ENCODE results near the gene RNF187.

The RNF187 gene

DNA sequence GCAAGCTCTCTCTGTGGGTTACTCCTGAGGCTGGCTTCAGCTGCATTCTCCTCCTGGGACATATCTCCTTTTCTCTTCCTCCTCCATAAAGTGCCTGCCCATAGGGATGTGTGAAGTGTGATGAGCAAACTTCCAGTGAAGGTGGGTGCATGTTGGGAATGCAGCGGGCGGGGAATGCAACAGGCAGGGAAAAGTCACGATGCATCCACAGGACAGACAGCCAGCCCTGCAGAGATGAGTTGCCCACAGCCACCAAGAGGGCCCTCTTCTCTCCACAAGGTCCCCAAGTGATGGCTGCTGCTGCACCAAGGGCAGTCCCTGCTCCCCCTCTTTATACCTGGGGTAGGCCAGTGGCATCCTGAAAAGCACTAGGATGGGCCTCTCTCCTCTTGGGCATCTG, 33.6 kb upstream of the RNF187 start:
- DNase-seq (ENCODE audit: low read depth) = no peak
- TF ChIP-seq, protein P1, sequence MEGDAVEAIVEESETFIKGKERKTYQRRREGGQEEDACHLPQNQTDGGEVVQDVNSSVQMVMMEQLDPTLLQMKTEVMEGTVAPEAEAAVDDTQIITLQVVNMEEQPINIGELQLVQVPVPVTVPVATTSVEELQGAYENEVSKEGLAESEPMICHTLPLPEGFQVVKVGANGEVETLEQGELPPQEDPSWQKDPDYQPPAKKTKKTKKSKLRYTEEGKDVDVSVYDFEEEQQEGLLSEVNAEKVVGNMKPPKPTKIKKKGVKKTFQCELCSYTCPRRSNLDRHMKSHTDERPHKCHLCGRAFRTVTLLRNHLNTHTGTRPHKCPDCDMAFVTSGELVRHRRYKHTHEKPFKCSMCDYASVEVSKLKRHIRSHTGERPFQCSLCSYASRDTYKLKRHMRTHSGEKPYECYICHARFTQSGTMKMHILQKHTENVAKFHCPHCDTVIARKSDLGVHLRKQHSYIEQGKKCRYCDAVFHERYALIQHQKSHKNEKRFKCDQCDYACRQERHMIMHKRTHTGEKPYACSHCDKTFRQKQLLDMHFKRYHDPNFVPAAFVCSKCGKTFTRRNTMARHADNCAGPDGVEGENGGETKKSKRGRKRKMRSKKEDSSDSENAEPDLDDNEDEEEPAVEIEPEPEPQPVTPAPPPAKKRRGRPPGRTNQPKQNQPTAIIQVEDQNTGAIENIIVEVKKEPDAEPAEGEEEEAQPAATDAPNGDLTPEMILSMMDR (conservative IDR thresholded peaks at IDR 0.05; ENCODE audit: control insufficient read depth, insufficient read depth, low read depth, low read length) = no peak

GRCh38 chr1:228454238-228454637, 32.9 kb upstream of the RNF187 start:
- TF ChIP-seq, protein P1 (conservative IDR thresholded peaks at IDR 0.05; ENCODE audit: control insufficient read depth, insufficient read depth, low read depth, low read length) = no peak
- no peak overlapping the region for H3K4me3 ChIP-seq (ENCODE audit: control insufficient read depth, low read depth, low read length)
- no peak for DNase-seq (ENCODE audit: low read depth)

More for the DNA sequence above, 33.6 kb upstream of the RNF187 start:
- H3K4me3 ChIP-seq (ENCODE audit: control insufficient read depth, low read depth, low read length) = no peak overlapping the region

- DNase-seq (ENCODE audit: low read depth) = peak; percentile 28
- TF ChIP-seq, protein P1 (conservative IDR thresholded peaks at IDR 0.05; ENCODE audit: control insufficient read depth, insufficient read depth, low read depth, low read length) = peak; percentile 22
- no peak overlapping the region for H3K4me3 ChIP-seq (ENCODE audit: control insufficient read depth, low read depth, low read length)
Observed at GRCh38 chr1:228455715-228456114, 31.5 kb upstream of the RNF187 start.

DNA sequence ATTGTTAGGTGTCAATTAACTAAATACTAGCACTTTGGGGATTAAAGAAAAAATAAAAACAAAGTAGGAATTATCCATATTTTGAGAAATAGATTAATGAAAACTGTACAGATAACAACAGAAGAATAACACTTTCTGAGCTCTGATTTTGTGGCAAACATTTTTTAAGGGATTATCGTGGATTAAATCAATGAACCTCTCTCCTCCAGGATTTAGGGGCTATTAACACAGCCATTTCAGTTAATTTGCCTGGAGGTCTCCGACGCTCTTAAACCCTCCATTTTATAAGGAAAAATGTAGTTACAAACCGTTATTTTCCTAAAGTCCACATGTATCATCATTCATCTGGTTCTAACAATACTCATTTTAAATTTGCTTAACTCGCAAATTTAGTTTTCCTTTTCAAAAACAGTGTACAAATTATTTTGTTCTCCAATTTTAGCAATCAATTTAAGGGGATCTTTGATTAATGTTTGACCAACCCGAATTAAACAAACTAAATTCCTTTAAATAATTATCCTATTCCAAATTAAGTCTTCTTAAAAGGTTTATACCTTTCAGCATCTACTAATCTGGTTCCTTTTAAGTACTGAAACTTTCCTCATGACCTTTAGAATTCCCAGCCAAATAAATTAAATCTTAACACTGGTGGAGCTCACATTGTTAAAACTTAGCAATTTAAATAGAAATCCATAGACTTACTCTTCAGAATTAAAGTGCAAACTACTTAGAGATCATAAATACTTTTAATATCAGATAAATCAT, 30.7 kb upstream of the RNF187 start:
- TF ChIP-seq, protein P1 (conservative IDR thresholded peaks at IDR 0.05; ENCODE audit: control insufficient read depth, insufficient read depth, low read depth, low read length) = no peak
- no peak for DNase-seq (ENCODE audit: low read depth)
- H3K4me3 ChIP-seq (ENCODE audit: control insufficient read depth, low read depth, low read length) = peak overlapping the region; percentile 67

DNA sequence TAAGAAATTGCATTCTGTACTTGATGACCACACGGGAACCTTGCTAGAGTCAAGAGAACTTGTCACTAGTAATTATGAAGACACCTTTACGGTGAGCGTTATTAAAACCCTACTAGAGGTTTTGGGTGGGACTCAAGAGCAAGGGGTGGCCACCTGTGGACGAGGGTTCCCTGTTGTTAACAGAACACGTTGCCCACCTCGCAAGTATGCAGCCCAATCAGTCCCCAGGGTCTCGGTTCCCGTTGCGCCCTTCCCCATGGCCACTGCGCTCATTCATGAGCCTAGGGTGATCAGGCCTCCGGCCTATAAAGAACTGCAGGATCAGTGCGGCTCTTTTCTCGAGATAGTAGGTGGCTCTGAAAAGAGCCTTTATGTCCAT, 30.2 kb upstream of the RNF187 start:
- peak overlapping the region; percentile 67 for H3K4me3 ChIP-seq (ENCODE audit: control insufficient read depth, low read depth, low read length)
- TF ChIP-seq, protein P1 (conservative IDR thresholded peaks at IDR 0.05; ENCODE audit: control insufficient read depth, insufficient read depth, low read depth, low read length) = no peak
- peak; percentile 5 for DNase-seq (ENCODE audit: low read depth)

DNA sequence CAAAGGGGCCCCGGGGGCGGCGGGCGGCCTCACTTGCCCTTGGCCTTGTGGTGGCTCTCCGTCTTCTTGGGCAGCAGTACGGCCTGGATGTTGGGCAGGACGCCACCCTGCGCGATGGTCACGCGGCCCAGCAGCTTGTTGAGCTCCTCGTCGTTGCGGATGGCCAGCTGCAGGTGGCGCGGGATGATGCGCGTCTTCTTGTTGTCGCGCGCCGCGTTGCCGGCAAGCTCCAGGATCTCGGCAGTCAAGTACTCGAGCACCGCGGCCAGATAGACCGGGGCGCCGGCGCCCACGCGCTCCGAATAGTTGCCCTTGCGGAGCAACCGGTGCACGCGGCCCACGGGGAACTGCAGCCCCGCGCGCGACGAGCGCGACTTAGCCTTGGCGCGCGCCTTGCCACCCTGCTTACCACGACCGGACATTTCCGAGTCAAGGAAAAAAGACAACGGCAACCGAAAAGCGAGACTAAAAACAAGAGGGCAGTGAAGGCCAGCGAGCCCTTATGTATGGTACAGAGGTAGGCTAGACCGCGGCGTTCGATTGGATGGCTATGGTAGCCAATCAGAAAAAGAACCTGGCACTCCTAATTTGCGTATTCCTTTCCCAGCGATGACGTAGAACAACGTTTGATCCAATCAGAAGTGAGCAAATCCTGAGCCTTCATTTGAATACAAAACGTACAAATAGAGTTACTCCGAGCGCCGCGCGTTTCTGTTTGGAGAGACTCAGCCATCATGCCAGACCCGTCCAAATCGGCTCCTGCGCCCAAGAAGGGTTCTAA, 29.6 kb upstream of the RNF187 start:
- TF ChIP-seq, protein P1 (conservative IDR thresholded peaks at IDR 0.05; ENCODE audit: control insufficient read depth, insufficient read depth, low read depth, low read length) = no peak
- DNase-seq (ENCODE audit: low read depth) = peak; percentile 99
- H3K4me3 ChIP-seq (ENCODE audit: control insufficient read depth, low read depth, low read length) = peak overlapping the region; percentile 67

Data from fibroblast of mammary gland (primary cell).